ENCODE data around the gene C1QL4. TPM values are rescaled to one million over a fixed set of nuclear protein-coding genes. Genes with fewer than 3 reads are reported as not detected.

The C1QL4 gene
- polyA plus RNA-seq, 3 donors: not detected

- no peak overlapping the region for H3K27ac Mint-ChIP-seq
- no peak overlapping the region for H3K4me2 ChIP-seq (replicated peaks; ENCODE audit: extremely low read depth, low read length, poor library complexity, severe bottlenecking)
- H3K27ac ChIP-seq (ENCODE audit: low read depth in 1 of 2, low read length in 2 of 2): no peak overlapping the region
- H3K9me3 Mint-ChIP-seq: peaks cover 0 to 20% (median 7%) of the 10 kb centered on the region in 7 donors
- no peaks in the 10 kb centered on the region for H3K36me3 ChIP-seq (replicated peaks in 1 of 2; ENCODE audit: control insufficient read depth in 1 of 2, insufficient read depth in 2 of 2, low read length in 2 of 2)
- no peak overlapping the region for H3K4me3 ChIP-seq (replicated peaks in 1 of 3; ENCODE audit: low read depth in 2 of 3, low read length in 3 of 3)
- H3K79me2 ChIP-seq (ENCODE audit: insufficient read depth, low read length): no peaks in the 10 kb centered on the region
- H3K27me3 ChIP-seq (ENCODE audit: control insufficient read depth in 2 of 2, insufficient read depth in 2 of 2, low read length in 2 of 2): peaks cover 46 to 76% of the 10 kb centered on the region in 2 donors
- H2AFZ ChIP-seq (ENCODE audit: insufficient read depth, low read depth, low read length, poor library complexity, severe bottlenecking): no peak overlapping the region
- peaks cover 3 to 6% of the 10 kb centered on the region in 2 donors for H3K36me3 Mint-ChIP-seq
- 99% methylated on average over 10 of the region's 11 CpGs for WGBS (ENCODE audit: insufficient coverage)
- peaks cover 2 to 19% of the 10 kb centered on the region in 2 donors for H3K9me3 ChIP-seq (replicated peaks in 1 of 2; ENCODE audit: control insufficient read depth in 1 of 2, insufficient read depth in 1 of 2, low read length in 2 of 2)
- H3K4me1 Mint-ChIP-seq: peaks cover 28% of the 10 kb centered on the region
- peak overlapping the region in 1 of 2 donors; percentile 39 for H3K4me3 Mint-ChIP-seq
- intact Hi-C loops (cut with micrococcal nuclease): loop anchor here in 1 of 2 donors (10.0 kb wide), 1 partner anchor 284 kb away; the partner anchor contains the start of genes KMT2D and RHEBL1
- H4K20me1 ChIP-seq (ENCODE audit: insufficient read depth, low read length): no peaks in the 10 kb centered on the region
- no peak for TF ChIP-seq CTCF (IDR thresholded peaks at IDR 0.05)
- H3K9ac ChIP-seq (ENCODE audit: insufficient read depth, low read length, poor library complexity, severe bottlenecking): no peak overlapping the region
- H3K27me3 Mint-ChIP-seq (ENCODE audit: low read depth in 3 of 3): peaks cover 49 to 89% (median 84%) of the 10 kb centered on the region in 3 donors
- peaks cover 25 to 27% of the 10 kb centered on the region in 2 donors for H3K4me1 ChIP-seq (ENCODE audit: control insufficient read depth in 1 of 2, insufficient read depth in 2 of 2, low read length in 2 of 2)
- DNase-seq: no peak
These were observed 12.3 kb upstream of the C1QL4 start for GRCh38 chr12:49349266-49349665.

- Mint-ChIP-seq H3K9me3 (peaks cover 0 to 22% (median 7%) of the 10 kb centered on the region in 7 donors), H3K36me3 (peaks cover 6% of the 10 kb centered on the region in 2 donors), H3K27me3 (ENCODE audit: low read depth in 3 of 3) (peaks cover 54 to 91% (median 86%) of the 10 kb centered on the region in 3 donors), H3K4me1 (peaks cover 28% of the 10 kb centered on the region), H3K27ac (no peak overlapping the region), H3K4me3 (peak overlapping the region in 1 of 2 donors; percentile 71)
- peaks cover 51 to 79% of the 10 kb centered on the region in 2 donors for H3K27me3 ChIP-seq (ENCODE audit: control insufficient read depth in 2 of 2, insufficient read depth in 2 of 2, low read length in 2 of 2)
- H3K27ac ChIP-seq (ENCODE audit: low read depth in 1 of 2, low read length in 2 of 2): no peak overlapping the region
- H3K9ac ChIP-seq (ENCODE audit: insufficient read depth, low read length, poor library complexity, severe bottlenecking): no peak overlapping the region
- peaks cover 2 to 24% of the 10 kb centered on the region in 2 donors for H3K9me3 ChIP-seq (replicated peaks in 1 of 2; ENCODE audit: control insufficient read depth in 1 of 2, insufficient read depth in 1 of 2, low read length in 2 of 2)
- no peaks in the 10 kb centered on the region for H3K36me3 ChIP-seq (replicated peaks in 1 of 2; ENCODE audit: control insufficient read depth in 1 of 2, insufficient read depth in 2 of 2, low read length in 2 of 2)
- no peak overlapping the region for H3K4me3 ChIP-seq (replicated peaks in 1 of 3; ENCODE audit: low read depth in 2 of 3, low read length in 3 of 3)
- H3K4me1 ChIP-seq (ENCODE audit: control insufficient read depth in 1 of 2, insufficient read depth in 2 of 2, low read length in 2 of 2): peaks cover 25 to 30% of the 10 kb centered on the region in 2 donors
- H2AFZ ChIP-seq (ENCODE audit: insufficient read depth, low read depth, low read length, poor library complexity, severe bottlenecking): no peak overlapping the region
- H3K79me2 ChIP-seq (ENCODE audit: insufficient read depth, low read length): no peaks in the 10 kb centered on the region
- no peak for TF ChIP-seq CTCF (IDR thresholded peaks at IDR 0.05)
- no peaks in the 10 kb centered on the region for H4K20me1 ChIP-seq (ENCODE audit: insufficient read depth, low read length)
- intact Hi-C loops (cut with micrococcal nuclease): loop anchor here in 1 of 2 donors (10.0 kb wide), 1 partner anchor 284 kb away; the partner anchor contains the start of genes KMT2D and RHEBL1
- DNase-seq: no peak
- WGBS (ENCODE audit: insufficient coverage): 100% methylated on average over 4 of the region's 5 CpGs
- H3K4me2 ChIP-seq (replicated peaks; ENCODE audit: extremely low read depth, low read length, poor library complexity, severe bottlenecking): no peak overlapping the region
These were observed 11.8 kb upstream of the C1QL4 start for GRCh38 chr12:49348781-49349180.

Data from CD14-positive monocyte (primary cell).